ENCODE data around the gene CAMK1D.

CAMK1D gene

GRCh38 chr10:12628964-12629766 is 279.8 kb downstream of the CAMK1D start:
- no peak for ATAC-seq

GRCh38 chr10:12629767-12630165 is 280.4 kb downstream of the CAMK1D start:
- no peak for TF ChIP-seq ZFP30 (CRISPR knock-in tag; IDR thresholded peaks at IDR 0.05)
- no peak for TF ChIP-seq SNAI2 (CRISPR knock-in tag; IDR thresholded peaks at IDR 0.05)
- no peak for TF ChIP-seq TOX (CRISPR knock-in tag; IDR thresholded peaks at IDR 0.05; ENCODE audit: borderline replicate concordance)

More at GRCh38 chr10:12628964-12629766, 279.8 kb downstream of the CAMK1D start:
- TF ChIP-seq ISL1 (CRISPR knock-in tag; IDR thresholded peaks at IDR 0.05) (no peak), OSR1 (CRISPR knock-in tag; IDR thresholded peaks at IDR 0.05) (no peak), ZC3H10 (CRISPR knock-in tag; IDR thresholded peaks at IDR 0.05) (no peak), ZNF70 (CRISPR knock-in tag; IDR thresholded peaks at IDR 0.05) (no peak), ZNF8 (CRISPR knock-in tag; IDR thresholded peaks at IDR 0.05) (no peak), CSDC2 (CRISPR knock-in tag; IDR thresholded peaks at IDR 0.05) (no peak), ZFP30 (CRISPR knock-in tag; IDR thresholded peaks at IDR 0.05) (no peak), ARNTL (CRISPR knock-in tag; IDR thresholded peaks at IDR 0.05; ENCODE audit: borderline replicate concordance, low read depth) (no peak), CSRNP3 (CRISPR knock-in tag; IDR thresholded peaks at IDR 0.05) (no peak), ESRRG (CRISPR knock-in tag; IDR thresholded peaks at IDR 0.05) (no peak), SNAI2 (CRISPR knock-in tag; IDR thresholded peaks at IDR 0.05) (no peak)

GRCh38 chr10:12631216-12631615 is 281.9 kb downstream of the CAMK1D start:
- no peak for ATAC-seq
- TF ChIP-seq OSR1 (CRISPR knock-in tag; IDR thresholded peaks at IDR 0.05) (no peak), ZNF8 (CRISPR knock-in tag; IDR thresholded peaks at IDR 0.05) (no peak), ZFP3 (CRISPR knock-in tag; IDR thresholded peaks at IDR 0.05) (no peak), CREB5 (CRISPR knock-in tag; IDR thresholded peaks at IDR 0.05; ENCODE audit: low read depth) (no peak), CSRNP3 (CRISPR knock-in tag; IDR thresholded peaks at IDR 0.05) (no peak), GLIS3 (CRISPR knock-in tag; IDR thresholded peaks at IDR 0.05) (no peak), ZNF70 (CRISPR knock-in tag; IDR thresholded peaks at IDR 0.05) (no peak), TCF4 (CRISPR knock-in tag; IDR thresholded peaks at IDR 0.05; ENCODE audit: borderline replicate concordance) (no peak), ZNF565 (CRISPR knock-in tag; conservative IDR thresholded peaks at IDR 0.05; ENCODE audit: low read depth) (no peak), CSDC2 (CRISPR knock-in tag; IDR thresholded peaks at IDR 0.05) (no peak), TSHZ2 (CRISPR knock-in tag; IDR thresholded peaks at IDR 0.05) (no peak), ESRRG (CRISPR knock-in tag; IDR thresholded peaks at IDR 0.05) (no peak), ISL1 (CRISPR knock-in tag; IDR thresholded peaks at IDR 0.05) (no peak), ARNTL (CRISPR knock-in tag; IDR thresholded peaks at IDR 0.05; ENCODE audit: borderline replicate concordance, low read depth) (no peak)

More at GRCh38 chr10:12629767-12630165, 280.4 kb downstream of the CAMK1D start:
- no peak for ATAC-seq

GRCh38 chr10:12631787-12632562 is 282.6 kb downstream of the CAMK1D start:
- no peak for ATAC-seq
- no peak for TF ChIP-seq CSDC2 (CRISPR knock-in tag; IDR thresholded peaks at IDR 0.05)
- no peak for TF ChIP-seq OSR1 (CRISPR knock-in tag; IDR thresholded peaks at IDR 0.05)
- no peak for TF ChIP-seq CSRNP3 (CRISPR knock-in tag; IDR thresholded peaks at IDR 0.05)
- no peak for TF ChIP-seq POU6F1 (CRISPR knock-in tag; IDR thresholded peaks at IDR 0.05; ENCODE audit: borderline replicate concordance, low read depth)
- no peak for TF ChIP-seq ZFP30 (CRISPR knock-in tag; IDR thresholded peaks at IDR 0.05)

All from SK-N-SH treated with all-trans-retinoic acid at 6 μM for 48 hours (cell line).